GM12878 (cell line): ENCODE measurements around the gene SMC1B. TPM values are rescaled to one million over a fixed set of nuclear protein-coding genes. Genes with fewer than 3 reads are reported as not detected.

Source experiments
- ATAC-seq: fragments of 200-7000 bp; cut with Tn5 transposase; 3 replicates; pipeline ENCODE4 v1.9.1; 2020; ENCODE audit warnings: mild to moderate bottlenecking, moderate library complexity
- BruUV-seq: library from RNA; stranded (reverse); fragments of 400-500 nt; replicated peaks from 2 replicates; lab custom pipeline; 2021; lab: Mats Ljungman, UMichigan
- CTCF ChIA-PET: fragments of 300-600 bp; sonication (Branson Sonifier 250); formaldehyde crosslinking; extraction: SDS; loops from one replicate; lab custom pipeline; 2021; ENCODE audit warnings: inconsistent platforms; lab: Yijun Ruan, JAX
- POLR2A ChIA-PET: fragments of 350-600 bp; formaldehyde crosslinking; extraction: SDS; loops from one replicate; lab custom pipeline; 2021; ENCODE audit warnings: inconsistent platforms; lab: Charles Lee
- RAD21 ChIA-PET: fragments of 300-600 bp; sonication (Branson Sonifier 250); formaldehyde crosslinking; loops from one replicate; lab custom pipeline; 2023; ENCODE audit warnings: antibody characterized with exemption; ENCODE audit not compliant: unreplicated experiment; lab: Charles Lee
- SMC1A ChIA-PET: fragments of 300-600 bp; sonication (Branson Sonifier 250); formaldehyde crosslinking; loops from one replicate; lab custom pipeline; 2023; ENCODE audit not compliant: unreplicated experiment, uncharacterized antibody; lab: Charles Lee
- DNase-seq: peaks from one replicate; pipeline ENCODE4 v3.0.0-alpha.2; 2011; ENCODE audit warnings: low read depth, low spot score
- FAIRE-seq: peaks from 3 replicates; lab custom pipeline; 2011; peaks lifted over from hg19 to GRCh38; lab: Jason Lieb, UNC
- H2AFZ ChIP-seq: 2 replicates; pipeline ENCODE4 v1.6.0; 2011; ENCODE audit warnings: low read depth, low read length, control low read depth; ENCODE audit not compliant: control insufficient read depth
- H3K27ac ChIP-seq: 2 replicates; pipeline ENCODE4 v1.5.1; 2011; ENCODE audit warnings: control low read depth; ENCODE audit not compliant: control insufficient read depth, insufficient read depth
- H3K27me3 ChIP-seq, 2 experiments: replicated peaks in 1 of 2; 2 replicates each; pipeline versions ENCODE4 v1.6.0 to v1.6.1; 2011; ENCODE audit warnings: low read length in 1 of 2; ENCODE audit not compliant: control insufficient read depth in 2 of 2, insufficient read depth in 2 of 2
- H3K36me3 ChIP-seq, 2 experiments: 2 replicates each; pipeline ENCODE4 v1.5.1; 2011; ENCODE audit warnings: low read length in 1 of 2; ENCODE audit not compliant: control insufficient read depth in 2 of 2, insufficient read depth in 2 of 2
- H3K4me1 ChIP-seq: 2 replicates; pipeline ENCODE4 v1.6.1; 2011; ENCODE audit warnings: mild to moderate bottlenecking, low read length, moderate library complexity, mixed read lengths; ENCODE audit not compliant: control insufficient read depth, insufficient read depth
- H3K4me2 ChIP-seq: 2 replicates; pipeline ENCODE4 v1.6.0; 2011; ENCODE audit warnings: control low read depth; ENCODE audit not compliant: control insufficient read depth, insufficient read depth
- H3K4me3 ChIP-seq: fragments of 200-600 bp; sonication (generic); 2 replicates; pipeline ENCODE4 v1.5.1; 2016
- H3K79me2 ChIP-seq: 2 replicates; pipeline ENCODE4 v1.6.0; 2011; ENCODE audit warnings: low read length; ENCODE audit not compliant: control insufficient read depth, insufficient read depth
- H3K9ac ChIP-seq: 2 replicates; pipeline ENCODE4 v1.8.0; 2011; ENCODE audit warnings: low read length, control low read depth, mixed read lengths; ENCODE audit not compliant: control insufficient read depth, insufficient read depth
- H3K9me3 ChIP-seq: replicated peaks from 3 replicates; pipeline ENCODE4 v1.5.1; 2011; ENCODE audit warnings: mild to moderate bottlenecking, low read length; ENCODE audit not compliant: control insufficient read depth, insufficient read depth
- H4K20me1 ChIP-seq: 2 replicates; pipeline ENCODE4 v1.6.0; 2011; ENCODE audit not compliant: control insufficient read depth, insufficient read depth
- ETV6 ChIP-seq, 2 experiments: fragments of 450-650 bp in 1 of 2; IDR thresholded peaks in 1 of 2; conservative IDR thresholded peaks in 1 of 2; 2 replicates each; pipeline ENCODE4 v1.6.1; 2014; ENCODE audit warnings: antibody characterized with exemption in 1 of 2, borderline replicate concordance in 1 of 2, low read depth in 1 of 2, mild to moderate bottlenecking in 1 of 2, moderate library complexity in 1 of 2
- EZH2 ChIP-seq: IDR thresholded peaks from 2 replicates; pipeline ENCODE4 v1.6.1; 2012; ENCODE audit warnings: low read depth, mild to moderate bottlenecking, control low read depth, inconsistent platforms, low read length, borderline replicate concordance; ENCODE audit not compliant: control insufficient read depth
- HDAC6 ChIP-seq: fragments of 200-600 bp; sonication (generic); IDR thresholded peaks from one replicate; pipeline ENCODE4 v1.8.0; 2017; ENCODE audit warnings: antibody characterized with exemption; ENCODE audit not compliant: unreplicated experiment
- RBBP5 ChIP-seq: fragments of 200-600 bp; sonication (generic); conservative IDR thresholded peaks from 2 replicates; pipeline ENCODE4 v1.6.1; 2016
- SUPT20H ChIP-seq: IDR thresholded peaks from 2 replicates; pipeline ENCODE4 v1.6.1; 2011; ENCODE audit warnings: low read depth, mild to moderate bottlenecking, low read length, moderate library complexity, borderline replicate concordance; ENCODE audit not compliant: control insufficient read depth
- TCF12 ChIP-seq: IDR thresholded peaks from 2 replicates; pipeline ENCODE4 v1.6.1; 2011; ENCODE audit warnings: low read depth, mild to moderate bottlenecking, low read length
- ZBTB40 ChIP-seq: fragments of 450-650 bp; IDR thresholded peaks from 2 replicates; pipeline ENCODE4 v1.6.1; 2016; ENCODE audit warnings: mild to moderate bottlenecking, moderate library complexity, borderline replicate concordance
- ZSCAN29 ChIP-seq: fragments of 450-650 bp; IDR thresholded peaks from 2 replicates; pipeline ENCODE4 v1.6.1; 2017; ENCODE audit warnings: mild to moderate bottlenecking, moderate library complexity
- WGBS: methylation state at CpG from one replicate; pipeline ENCODE4 v1.1.6; 2016; ENCODE audit warnings: low lambda C conversion rate; ENCODE audit not compliant: insufficient replicate concordance, insufficient coverage; ENCODE audit errors: missing lambda C conversion rate; 5-methylcytosine and 5-hydroxymethylcytosine counted together
- in situ Hi-C: fragments of 300-500 bp; cut with MboI; formaldehyde crosslinking; loops from 9 replicates; pipeline ENCODE4 v1.14.3; 2018; ENCODE audit warnings: mixed read lengths
- intact Hi-C: fragments of 100-400 bp; cut with micrococcal nuclease; formaldehyde crosslinking; loops from one replicate; pipeline ENCODE4 v1.14.2; 2022; ENCODE audit not compliant: unreplicated experiment
- polyA plus RNA-seq, 11 experiments: library from polyadenylated mRNA; depleted of rRNA in 4 of 11; unstranded in 6 of 11; stranded (reverse) in 5 of 11; fragments of >200 nt; fragmentation: Nextera tagmentation in 4 of 11; fragmentation: Illumina TruSeq in 1 of 11; extraction: Ambion mirVana in 4 of 11; extraction: Trizol in 1 of 11; gene quantifications; 1 replicate in 1 of 11; 2 replicates in 10 of 11; pipeline versions ENCODE4 v1.2.1 to v1.2.3, GENCODE V29; 2011 to 2016; ENCODE audit warnings: inconsistent platforms in 2 of 11, missing spikeins in 2 of 11, low read depth in 1 of 11
- total RNA-seq, 4 experiments: library from RNA; depleted of rRNA in 3 of 4; stranded (reverse); fragments of >200 nt in 3 of 4; fragmentation: Illumina TruSeq in 1 of 4; extraction: Trizol in 1 of 4; gene quantifications; 2 replicates each; pipeline versions ENCODE4 v1.2.1 to v1.2.3, GENCODE V29; 2013 to 2021

SMC1B gene
- total and polyA plus RNA-seq, 10 of the 15 experiments (the other 5 are each of a cell fraction or from before 2014, with no cell fraction given): not detected

- no peaks in the 10 kb centered on the region for H3K9me3 ChIP-seq
- TF ChIP-seq HDAC6 (no peak), TCF12 (no peak), EZH2 (no peak), ZBTB40 (no peak), RBBP5 (no peak), ETV6 (conservative IDR thresholded peaks at IDR 0.05 in 1 of 2, IDR thresholded peaks at IDR 0.05 in 1 of 2; ENCODE audit: borderline replicate concordance in 1 of 2, low read depth in 1 of 2) (no peak), SUPT20H (no peak), ZSCAN29 (no peak)
- TF ChIP-seq, all 136 proteins: peak for 0
- Histone ChIP-seq H3K27me3 (no peaks in the 10 kb centered on the region), H3K79me2 (peaks cover 12% of the 10 kb centered on the region), H3K4me3 (no peak overlapping the region), H3K4me2 (no peak overlapping the region), H3K4me1 (peaks cover 26% of the 10 kb centered on the region), H3K36me3 (no peaks in the 10 kb centered on the region), H3K27ac (no peak overlapping the region), H3K9ac (no peak overlapping the region), H2AFZ (no peak overlapping the region), H4K20me1 (peaks cover 3% of the 10 kb centered on the region; the same call in 1 of the 2 replicates)
- ChIA-PET POLR2A (interaction anchor here (0.7 to 0.9 kb wide), 2 partner anchors 9 to 10 kb away, joined by 3 to 4 read pairs; no protein-coding TSS in a partner anchor), SMC1A (no interaction called here), CTCF (interaction anchor here (0.9 kb wide), 1 partner anchor 133 kb away, joined by 3 read pairs; no protein-coding TSS in a partner anchor), RAD21 (no interaction called here)
- WGBS: 94% methylated on average over 8 of the region's 8 CpGs
- intact Hi-C loops (no loop called here), in situ Hi-C loops (no loop called here)
- DNase-seq (no peak), FAIRE-seq (no peak), ATAC-seq (no peak)
- no TSS peak for BruUV-seq
These were observed 101.0 kb downstream of the SMC1B start for GRCh38 chr22:45312415-45312814.
